ENCODE results near the gene ARPIN.

ARPIN gene

DNA sequence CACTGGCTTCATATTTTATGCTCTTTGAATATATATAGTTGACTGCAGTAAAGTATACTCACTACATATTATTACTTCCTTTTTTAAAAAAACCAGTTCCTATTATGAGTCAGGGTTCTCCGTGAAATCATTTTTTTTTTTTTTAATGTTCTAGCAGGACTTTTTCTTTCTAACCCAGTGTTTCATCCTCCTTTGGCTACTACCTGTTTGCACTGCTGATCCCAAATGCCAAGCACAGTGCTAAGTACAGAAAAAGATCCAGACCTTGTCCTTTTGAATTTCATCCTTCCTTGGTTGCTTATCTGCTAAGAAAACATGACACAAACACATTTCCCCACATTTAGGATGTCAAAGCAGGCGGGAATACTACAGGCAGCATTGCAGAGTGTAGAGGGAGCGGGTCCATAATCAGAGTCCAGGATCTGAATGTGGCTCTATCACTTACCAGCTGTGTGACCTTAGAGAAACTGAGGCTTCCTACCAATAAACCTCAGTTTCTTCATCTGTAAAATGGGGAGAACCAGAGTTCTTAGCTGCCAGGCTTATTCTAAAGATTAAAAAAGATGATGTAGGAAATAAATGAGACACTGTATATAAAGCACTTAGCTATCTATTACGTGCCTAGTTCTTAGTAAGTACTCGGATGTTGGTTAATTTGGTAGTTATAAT, 60.9 kb downstream of the ARPIN start:
- Histone ChIP-seq H3K9ac (ENCODE audit: insufficient read length) (no peak overlapping the region), H3K27ac (no peak overlapping the region), H3K4me3 (no peak overlapping the region), H3K9me3 (ENCODE audit: low read depth, low read length) (no peaks in the 10 kb centered on the region), H3K36me3 (ENCODE audit: insufficient read depth, low read length) (peaks cover 11% of the 10 kb centered on the region; the same call in 1 of the 2 replicates)
- no peak for TF ChIP-seq FOXP2 (optimal IDR thresholded peaks at IDR 0.05; ENCODE audit: control extremely low read depth, extremely low read length, insufficient read depth)
- no peak for DNase-seq (ENCODE audit: low read depth, low spot score)

DNA sequence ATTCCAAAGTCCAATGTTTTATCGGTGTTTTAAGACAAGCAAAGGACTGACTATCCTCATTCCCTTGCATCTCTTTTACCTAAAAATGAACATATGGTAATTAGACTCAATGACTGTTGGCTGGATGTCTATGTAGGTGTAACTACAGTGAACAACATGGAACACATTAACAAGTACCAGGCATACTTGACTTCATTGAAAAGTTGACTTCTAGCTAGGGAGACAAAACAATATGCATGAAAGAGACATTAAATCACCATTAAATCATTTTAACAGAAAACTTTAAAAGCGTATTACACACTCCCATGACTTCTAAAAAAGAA, 63.8 kb downstream of the ARPIN start:
- Histone ChIP-seq H3K9me3 (ENCODE audit: low read depth, low read length) (no peaks in the 10 kb centered on the region), H3K9ac (ENCODE audit: insufficient read length) (no peak overlapping the region), H3K27ac (no peak overlapping the region), H3K36me3 (ENCODE audit: insufficient read depth, low read length) (peaks cover 11% of the 10 kb centered on the region; the same call in 1 of the 2 replicates), H3K4me3 (no peak overlapping the region)
- TF ChIP-seq EZH2 (IDR thresholded peaks at IDR 0.05) (no peak), FOXP2 (optimal IDR thresholded peaks at IDR 0.05; ENCODE audit: control extremely low read depth, extremely low read length, insufficient read depth) (no peak), POLR2AphosphoS5 (IDR thresholded peaks at IDR 0.05; ENCODE audit: borderline replicate concordance, low read depth, low read length) (no peak)
- DNase-seq (ENCODE audit: low read depth, low spot score): no peak

- no peak for DNase-seq (ENCODE audit: low read depth, low spot score)
- H3K9ac ChIP-seq (ENCODE audit: insufficient read length): no peak overlapping the region
- no peaks in the 10 kb centered on the region for H3K9me3 ChIP-seq (ENCODE audit: low read depth, low read length)
- no peak overlapping the region; the same call in 1 of the 2 replicates for H3K27ac ChIP-seq
- peaks cover 6% of the 10 kb centered on the region for H3K36me3 ChIP-seq (ENCODE audit: insufficient read depth, low read length)
- no peak for TF ChIP-seq EZH2 (IDR thresholded peaks at IDR 0.05)
- TF ChIP-seq FOXP2 (optimal IDR thresholded peaks at IDR 0.05; ENCODE audit: control extremely low read depth, extremely low read length, insufficient read depth): no peak
- TF ChIP-seq POLR2AphosphoS5 (IDR thresholded peaks at IDR 0.05; ENCODE audit: borderline replicate concordance, low read depth, low read length): no peak
- H3K4me3 ChIP-seq: no peak overlapping the region
Observed at GRCh38 chr15:89847101-89847500, 65.7 kb downstream of the ARPIN start.

GRCh38 chr15:89845305-89845893, 67.4 kb downstream of the ARPIN start:
- Histone ChIP-seq H3K9me3 (ENCODE audit: low read depth, low read length) (no peaks in the 10 kb centered on the region), H3K9ac (ENCODE audit: insufficient read length) (no peak overlapping the region), H3K4me3 (0 out of 2 replicates have a peak overlapping the region, but pooled peaks have one; percentile 4), H3K36me3 (ENCODE audit: insufficient read depth, low read length) (peaks cover 8% of the 10 kb centered on the region), H3K27ac (peak overlapping the region; percentile 91)
- peak; percentile 56 for DNase-seq (ENCODE audit: low read depth, low spot score)
- TF ChIP-seq POLR2AphosphoS5 (IDR thresholded peaks at IDR 0.05; ENCODE audit: borderline replicate concordance, low read depth, low read length) (no peak), EZH2 (IDR thresholded peaks at IDR 0.05) (no peak), FOXP2 (optimal IDR thresholded peaks at IDR 0.05; ENCODE audit: control extremely low read depth, extremely low read length, insufficient read depth) (no peak)

Data from SK-N-MC (cell line).